ENCODE measurements around the gene IGFL1.

GRCh38 chr19:46202872-46203860 lies 26.4 kb upstream of the IGFL1 start:
- no peak for TF ChIP-seq POLR2A (IDR thresholded peaks at IDR 0.05; ENCODE audit: low read length)
- no peak for TF ChIP-seq GATA1 (IDR thresholded peaks at IDR 0.05; ENCODE audit: low read depth, low read length)

Data from erythroblast (primary cell).